Fibroblast of skin of right biceps (primary cell): ENCODE measurements around the gene MED23.
"Not testable (repeated sequence)": the region's sequence is repeated elsewhere in the genome, so short reads cannot be mapped to it uniquely, and the experiment has no call there.

Source experiments
- DNase-seq: peaks from one replicate; pipeline ENCODE4 v3.0.0-alpha.2; 2013

MED23 gene

GRCh38 chr6:131574133-131574532, 53.9 kb downstream of the MED23 start:
- no peak for DNase-seq

GRCh38 chr6:131572686-131573415, 55.2 kb downstream of the MED23 start, which contains the start of gene ARG1:
Gene ARG1, plus strand, starts transcription at chr6:131573226. Its CDS starts 57 bp downstream, at chr6:131573283.
- no peak for DNase-seq

GRCh38 chr6:131568726-131569125, 59.3 kb downstream of the MED23 start:
- no peak for DNase-seq

- DNase-seq, result no peak
These were observed 63.0 kb downstream of the MED23 start for GRCh38 chr6:131565056-131565455.

- DNase-seq, result no peak
These were observed 65.9 kb downstream of the MED23 start for GRCh38 chr6:131561925-131562707.

- DNase-seq, result no peak
These were observed 69.1 kb downstream of the MED23 start for GRCh38 chr6:131558922-131559321.

- DNase-seq, result no peak
These were observed 72.0 kb downstream of the MED23 start for GRCh38 chr6:131555992-131556391.

- DNase-seq, result no peak
These were observed 75.5 kb downstream of the MED23 start for GRCh38 chr6:131552572-131552971.

- DNase-seq, result no peak
These were observed 76.1 kb downstream of the MED23 start for GRCh38 chr6:131551902-131552301.

- DNase-seq, result no peak
These were observed 78.2 kb downstream of the MED23 start for GRCh38 chr6:131549811-131550210.

GRCh38 chr6:131548441-131548840, 79.6 kb downstream of the MED23 start:
- DNase-seq, result no peak

- DNase-seq, result no peak
These were observed 80.6 kb downstream of the MED23 start for GRCh38 chr6:131547488-131547887.

GRCh38 chr6:131545317-131545716, 82.7 kb downstream of the MED23 start:
- DNase-seq, result no peak

GRCh38 chr6:131538615-131539014, 89.4 kb downstream of the MED23 start:
- not testable (repeated sequence) for DNase-seq

GRCh38 chr6:131532580-131533039, 95.4 kb downstream of the MED23 start:
- DNase-seq, result no peak

GRCh38 chr6:131531681-131532080, 96.4 kb downstream of the MED23 start:
- not testable (repeated sequence) for DNase-seq

GRCh38 chr6:131530936-131531335, 97.1 kb downstream of the MED23 start:
- DNase-seq, result not testable (repeated sequence)

GRCh38 chr6:131524695-131525336, 103.2 kb downstream of the MED23 start:
- no peak for DNase-seq

GRCh38 chr6:131523988-131524673, 103.9 kb downstream of the MED23 start:
- DNase-seq, result no peak
